ENCODE measurements around the gene RAB17.

Gene RAB17

GRCh38 chr2:237549643-237550415 is 40.7 kb downstream of the RAB17 start:
- in situ Hi-C loops (cut with HindIII; ENCODE audit: low pct_ligation_motif_present, low pct_unique_long_range_greater_than_20kb, low sequenced_read_pairs), result no loop called here

GRCh38 chr2:237549216-237549615 is 41.3 kb downstream of the RAB17 start:
- no peak for DNase-seq
- in situ Hi-C loops (cut with HindIII; ENCODE audit: low pct_ligation_motif_present, low pct_unique_long_range_greater_than_20kb, low sequenced_read_pairs), result no loop called here

More at GRCh38 chr2:237549643-237550415, 40.7 kb downstream of the RAB17 start:
- DNase-seq, result no peak

GRCh38 chr2:237547841-237548416 is 42.6 kb downstream of the RAB17 start:
- in situ Hi-C loops (cut with HindIII; ENCODE audit: low pct_ligation_motif_present, low pct_unique_long_range_greater_than_20kb, low sequenced_read_pairs), result no loop called here

GRCh38 chr2:237546876-237547395 is 43.6 kb downstream of the RAB17 start:
- in situ Hi-C loops (cut with HindIII; ENCODE audit: low pct_ligation_motif_present, low pct_unique_long_range_greater_than_20kb, low sequenced_read_pairs), result no loop called here

More at GRCh38 chr2:237547841-237548416, 42.6 kb downstream of the RAB17 start:
- DNase-seq, result peak; percentile 15

GRCh38 chr2:237546040-237546875 is 44.3 kb downstream of the RAB17 start:
- in situ Hi-C loops (cut with HindIII; ENCODE audit: low pct_ligation_motif_present, low pct_unique_long_range_greater_than_20kb, low sequenced_read_pairs), result no loop called here
- no peak for DNase-seq

More at GRCh38 chr2:237546876-237547395, 43.6 kb downstream of the RAB17 start:
- no peak for DNase-seq

- in situ Hi-C loops (cut with HindIII; ENCODE audit: low pct_ligation_motif_present, low pct_unique_long_range_greater_than_20kb, low sequenced_read_pairs), result no loop called here
- DNase-seq, result no peak
Measured at GRCh38 chr2:237542001-237542704, 48.4 kb downstream of the RAB17 start.

GRCh38 chr2:237541243-237541642 is 49.3 kb downstream of the RAB17 start:
- no peak for DNase-seq
- in situ Hi-C loops (cut with HindIII; ENCODE audit: low pct_ligation_motif_present, low pct_unique_long_range_greater_than_20kb, low sequenced_read_pairs), result no loop called here

- in situ Hi-C loops (cut with HindIII; ENCODE audit: low pct_ligation_motif_present, low pct_unique_long_range_greater_than_20kb, low sequenced_read_pairs), result no loop called here
- DNase-seq, result no peak
Measured at GRCh38 chr2:237540823-237541222, 49.7 kb downstream of the RAB17 start.

- in situ Hi-C loops (cut with HindIII; ENCODE audit: low pct_ligation_motif_present, low pct_unique_long_range_greater_than_20kb, low sequenced_read_pairs), result no loop called here
- DNase-seq, result no peak
Measured at GRCh38 chr2:237540223-237540775, 50.2 kb downstream of the RAB17 start.

GRCh38 chr2:237539681-237540080 is 50.9 kb downstream of the RAB17 start:
- DNase-seq, result no peak
- in situ Hi-C loops (cut with HindIII; ENCODE audit: low pct_ligation_motif_present, low pct_unique_long_range_greater_than_20kb, low sequenced_read_pairs), result no loop called here

- no peak for DNase-seq
- in situ Hi-C loops (cut with HindIII; ENCODE audit: low pct_ligation_motif_present, low pct_unique_long_range_greater_than_20kb, low sequenced_read_pairs), result no loop called here
Measured at GRCh38 chr2:237538901-237539300, 51.6 kb downstream of the RAB17 start.

GRCh38 chr2:237538001-237538720 is 52.4 kb downstream of the RAB17 start:
- in situ Hi-C loops (cut with HindIII; ENCODE audit: low pct_ligation_motif_present, low pct_unique_long_range_greater_than_20kb, low sequenced_read_pairs), result no loop called here
- no peak for DNase-seq

GRCh38 chr2:237536617-237537016 is 53.9 kb downstream of the RAB17 start:
- in situ Hi-C loops (cut with HindIII; ENCODE audit: low pct_ligation_motif_present, low pct_unique_long_range_greater_than_20kb, low sequenced_read_pairs), result no loop called here
- no peak for DNase-seq

GRCh38 chr2:237536083-237536415 is 54.5 kb downstream of the RAB17 start:
- DNase-seq, result no peak
- in situ Hi-C loops (cut with HindIII; ENCODE audit: low pct_ligation_motif_present, low pct_unique_long_range_greater_than_20kb, low sequenced_read_pairs), result no loop called here

GRCh38 chr2:237535385-237536082 is 55.0 kb downstream of the RAB17 start:
- DNase-seq, result no peak
- in situ Hi-C loops (cut with HindIII; ENCODE audit: low pct_ligation_motif_present, low pct_unique_long_range_greater_than_20kb, low sequenced_read_pairs), result no loop called here

GRCh38 chr2:237534380-237534779 is 56.2 kb downstream of the RAB17 start:
- in situ Hi-C loops (cut with HindIII; ENCODE audit: low pct_ligation_motif_present, low pct_unique_long_range_greater_than_20kb, low sequenced_read_pairs), result no loop called here
- no peak for DNase-seq

GRCh38 chr2:237533668-237534161 is 56.8 kb downstream of the RAB17 start:
- in situ Hi-C loops (cut with HindIII; ENCODE audit: low pct_ligation_motif_present, low pct_unique_long_range_greater_than_20kb, low sequenced_read_pairs), result no loop called here
- no peak for DNase-seq

All from ACHN (cell line).